ENCODE data around the gene SNAP29. TPM values are rescaled to one million over a fixed set of nuclear protein-coding genes. Genes with fewer than 3 reads are reported as not detected.

The SNAP29 gene
- total and polyA plus RNA-seq, 2 donors (not counting 3 experiments of a cell fraction or from before 2014, with no cell fraction given) = 16.4 to 26.7 TPM

- Histone ChIP-seq H3K9me3 (replicated peaks; ENCODE audit: control insufficient read depth, insufficient read depth, low read length) (no peaks in the 10 kb centered on the region), H3K4me1 (ENCODE audit: control insufficient read depth, extremely low read depth, insufficient read depth, low read length) (no peaks in the 10 kb centered on the region), H2AFZ (ENCODE audit: low read depth, low read length) (no peak overlapping the region), H3K79me2 (ENCODE audit: control insufficient read depth, insufficient read depth, low read length) (no peaks in the 10 kb centered on the region), H3K9ac (replicated peaks; ENCODE audit: extremely low read depth, insufficient read depth, low read length) (no peak overlapping the region), H3K4me2 (ENCODE audit: insufficient read depth, low read length) (no peak overlapping the region), H3K4me3 (replicated peaks in 1 of 3; ENCODE audit: insufficient read depth in 1 of 3, low read depth in 1 of 3, low read length in 3 of 3) (no peak overlapping the region), H4K20me1 (replicated peaks; ENCODE audit: control insufficient read depth, extremely low read depth, insufficient read depth, low read length) (no peaks in the 10 kb centered on the region), H3K36me3 (ENCODE audit: control insufficient read depth in 2 of 2, extremely low read depth in 1 of 2, insufficient read depth in 2 of 2, low read length in 2 of 2) (peaks cover 4 to 14% of the 10 kb centered on the region in 2 experiments), H3K27ac (ENCODE audit: insufficient read depth, low read depth, low read length) (no peak overlapping the region), H3K9me1 (replicated peaks; ENCODE audit: control insufficient read depth, extremely low read depth, insufficient read depth, low read length) (no peaks in the 10 kb centered on the region), H3K27me3 (ENCODE audit: control insufficient read depth in 2 of 2, insufficient read depth in 2 of 2, low read length in 2 of 2) (no peaks in the 10 kb centered on the region)
- intact Hi-C loops (cut with micrococcal nuclease) = no loop called here
- FAIRE-seq (no peak), DNase-seq (ENCODE audit: low read depth, low spot score) (no peak)
- no peak for TF ChIP-seq JUN (IDR thresholded peaks at IDR 0.05; ENCODE audit: borderline replicate concordance, insufficient read depth, insufficient read length, low read depth)
- dilution Hi-C loops (cut with MboI; ENCODE audit: extremely low pct_ligation_motif_present, low sequenced_read_pairs) = no loop called here
- ChIA-PET POLR2A (no interaction called here), CTCF (interaction anchor here (1.9 kb wide), 1 partner anchor 29 kb away, joined by 6 read pairs; no protein-coding TSS in a partner anchor)
- no TSS peak for BruUV-seq (replicated peaks)
These were observed 45.8 kb upstream of the SNAP29 start for GRCh38 chr22:20813056-20813455.

- Histone ChIP-seq H3K27me3 (ENCODE audit: control insufficient read depth in 2 of 2, insufficient read depth in 2 of 2, low read length in 2 of 2) (no peaks in the 10 kb centered on the region), H4K20me1 (replicated peaks; ENCODE audit: control insufficient read depth, extremely low read depth, insufficient read depth, low read length) (no peaks in the 10 kb centered on the region), H3K36me3 (ENCODE audit: control insufficient read depth in 2 of 2, extremely low read depth in 1 of 2, insufficient read depth in 2 of 2, low read length in 2 of 2) (peaks cover 4 to 17% of the 10 kb centered on the region in 2 experiments), H3K4me1 (ENCODE audit: control insufficient read depth, extremely low read depth, insufficient read depth, low read length) (no peaks in the 10 kb centered on the region), H3K27ac (ENCODE audit: insufficient read depth, low read depth, low read length) (no peak overlapping the region), H3K4me2 (ENCODE audit: insufficient read depth, low read length) (no peak overlapping the region), H3K79me2 (ENCODE audit: control insufficient read depth, insufficient read depth, low read length) (no peaks in the 10 kb centered on the region), H2AFZ (ENCODE audit: low read depth, low read length) (no peak overlapping the region), H3K9me1 (replicated peaks; ENCODE audit: control insufficient read depth, extremely low read depth, insufficient read depth, low read length) (no peaks in the 10 kb centered on the region), H3K9ac (replicated peaks; ENCODE audit: extremely low read depth, insufficient read depth, low read length) (no peak overlapping the region), H3K4me3 (replicated peaks in 1 of 3; ENCODE audit: insufficient read depth in 1 of 3, low read depth in 1 of 3, low read length in 3 of 3) (no peak overlapping the region), H3K9me3 (replicated peaks; ENCODE audit: control insufficient read depth, insufficient read depth, low read length) (no peaks in the 10 kb centered on the region)
- TF ChIP-seq EZH2 (IDR thresholded peaks at IDR 0.05; ENCODE audit: borderline replicate concordance, low read depth, low read length, severe bottlenecking) (no peak), POLR2A (IDR thresholded peaks at IDR 0.05; ENCODE audit: low read depth, low read length) (no peak), POLR2AphosphoS5 (IDR thresholded peaks at IDR 0.05; ENCODE audit: insufficient read depth, low read depth, low read length) (no peak), JUN (IDR thresholded peaks at IDR 0.05; ENCODE audit: borderline replicate concordance, insufficient read depth, insufficient read length, low read depth) (no peak), MYC (IDR thresholded peaks at IDR 0.05; ENCODE audit: low read depth, low read length) (no peak), FOS (IDR thresholded peaks at IDR 0.05; ENCODE audit: borderline replicate concordance, insufficient read depth, low read length) (no peak), GATA2 (IDR thresholded peaks at IDR 0.05; ENCODE audit: insufficient read depth, insufficient read length, low read depth, low read length) (no peak), CTCF (IDR thresholded peaks at IDR 0.05; ENCODE audit: extremely low read depth in 1 of 2, insufficient read depth in 1 of 2, low read depth in 1 of 2, low read length in 2 of 2) (no peak)
- TF ChIP-seq, protein P1, sequence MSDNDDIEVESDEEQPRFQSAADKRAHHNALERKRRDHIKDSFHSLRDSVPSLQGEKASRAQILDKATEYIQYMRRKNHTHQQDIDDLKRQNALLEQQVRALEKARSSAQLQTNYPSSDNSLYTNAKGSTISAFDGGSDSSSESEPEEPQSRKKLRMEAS (IDR thresholded peaks at IDR 0.05; ENCODE audit: insufficient read depth, insufficient read length) = no peak
- POLR2A ChIA-PET = no interaction called here
- DNase-seq (ENCODE audit: low read depth, low spot score) (no peak), FAIRE-seq (no peak)
- CTCF ChIA-PET = no interaction called here
- intact Hi-C loops (cut with micrococcal nuclease) = no loop called here
- dilution Hi-C loops (cut with MboI; ENCODE audit: extremely low pct_ligation_motif_present, low sequenced_read_pairs) = no loop called here
- no TSS peak for BruUV-seq (replicated peaks)
These were observed 44.5 kb upstream of the SNAP29 start for GRCh38 chr22:20814221-20814808.

Measured in endothelial cell of umbilical vein (primary cell).